K562 (cell line): ENCODE measurements around the gene TRMU. TPM values are rescaled to one million over a fixed set of nuclear protein-coding genes. Genes with fewer than 3 reads are reported as not detected.

Experiments
- ATAC-seq: fragments of 200-7000 bp; cut with Tn5 transposase; 3 replicates; pipeline ENCODE4 v1.9.1; 2020; ENCODE audit warnings: moderate library complexity
- BruUV-seq: library from RNA; stranded (reverse); fragments of 400-500 nt; replicated peaks from 2 replicates; lab custom pipeline; 2021; lab: Mats Ljungman, UMichigan
- CTCF ChIA-PET: fragments of 300-600 bp; formaldehyde crosslinking; extraction: SDS; loops from one replicate; lab custom pipeline; 2021; ENCODE audit warnings: low intra/inter-chr PET ratio; lab: Yijun Ruan, JAX
- POLR2A ChIA-PET: fragments of 300-600, 350-650 bp; sonication (Branson Sonifier 250); formaldehyde crosslinking; extraction: SDS; loops from one replicate; lab custom pipeline; 2021; ENCODE audit warnings: antibody characterized with exemption, inconsistent platforms; lab: Yijun Ruan, JAX
- DNase-seq, 4 experiments: peaks; one replicate each; pipeline versions ENCODE4 v3.0.0 to v3.0.0-alpha.2; 2011 to 2018; ENCODE audit warnings: low spot score in 3 of 4, mixed read lengths in 3 of 4; ENCODE audit errors: extremely low read depth in 1 of 4
- FAIRE-seq: peaks from 2 replicates; lab custom pipeline; 2011; peaks lifted over from hg19 to GRCh38; lab: Jason Lieb, UNC
- H2AFZ ChIP-seq: 2 replicates; pipeline ENCODE4 v1.6.0; 2011; ENCODE audit warnings: low read depth, low read length, control low read depth, inconsistent platforms
- H3K27ac ChIP-seq: fragments of 200-600 bp; 3 replicates; pipeline ENCODE4 v1.8.0; 2011; ENCODE audit warnings: low read depth, mild to moderate bottlenecking, control low read depth, inconsistent platforms, low read length, moderate library complexity, mixed read lengths; ENCODE audit errors: extremely low read depth
- H3K27me3 ChIP-seq, 2 experiments: fragments of 300-600 bp in 1 of 2; 2 replicates in 1 of 2; 3 replicates in 1 of 2; pipeline versions ENCODE4 v1.6.0 to v1.8.0; 2011; ENCODE audit warnings: inconsistent platforms in 2 of 2, low read length in 2 of 2, mild to moderate bottlenecking in 1 of 2, mixed read lengths in 1 of 2, moderate library complexity in 1 of 2; ENCODE audit not compliant: control insufficient read depth in 2 of 2, insufficient read depth in 2 of 2
- H3K36me3 ChIP-seq: fragments of 300-600 bp; 3 replicates; pipeline ENCODE4 v1.8.0; 2011; ENCODE audit warnings: mild to moderate bottlenecking, low read length, inconsistent platforms; ENCODE audit not compliant: control insufficient read depth, insufficient read depth
- H3K4me1 ChIP-seq, 2 experiments: fragments of 200-600 bp in 1 of 2; replicated peaks in 1 of 2; 2 replicates in 1 of 2; 3 replicates in 1 of 2; pipeline versions ENCODE4 v1.5.1 to v1.8.0; 2011; ENCODE audit warnings: inconsistent platforms in 2 of 2, low read length in 2 of 2, mild to moderate bottlenecking in 1 of 2, mixed read lengths in 1 of 2, moderate library complexity in 1 of 2; ENCODE audit not compliant: control insufficient read depth in 2 of 2, insufficient read depth in 2 of 2
- H3K4me2 ChIP-seq: 2 replicates; pipeline ENCODE4 v1.6.1; 2011; ENCODE audit warnings: low read length, control low read depth, inconsistent platforms, mixed read lengths; ENCODE audit not compliant: insufficient read depth
- H3K4me3 ChIP-seq: fragments of 200-600 bp; sonication (generic), shearing (Covaris generic); 2 replicates; pipeline ENCODE4 v1.5.1; 2016; ENCODE audit warnings: control low read depth, inconsistent platforms
- H3K79me2 ChIP-seq: fragments of 200-600 bp; 3 replicates; pipeline ENCODE4 v1.8.0; 2011; ENCODE audit warnings: low read length, inconsistent platforms; ENCODE audit not compliant: control insufficient read depth, insufficient read depth
- H3K9ac ChIP-seq, 2 experiments: 2 replicates each; pipeline versions ENCODE4 v1.6.0 to v1.6.1; 2011; ENCODE audit warnings: low read depth in 2 of 2, low read length in 2 of 2, control low read depth in 1 of 2, inconsistent platforms in 1 of 2, mild to moderate bottlenecking in 1 of 2, mixed read lengths in 1 of 2; ENCODE audit not compliant: insufficient read depth in 1 of 2
- H3K9me1 ChIP-seq: one replicate; pipeline ENCODE4 v1.6.0; 2011; ENCODE audit warnings: inconsistent platforms, mild to moderate bottlenecking, low read length, moderate library complexity; ENCODE audit not compliant: control insufficient read depth, insufficient read depth
- H3K9me3 ChIP-seq: replicated peaks from 2 replicates; pipeline ENCODE4 v1.5.1; 2011; ENCODE audit warnings: low read depth, low read length, inconsistent platforms; ENCODE audit not compliant: control insufficient read depth, insufficient read depth
- H4K20me1 ChIP-seq: replicated peaks from 2 replicates; pipeline ENCODE4 v1.6.1; 2011; ENCODE audit warnings: low read length, inconsistent platforms, mixed read lengths; ENCODE audit not compliant: control insufficient read depth, insufficient read depth
- BACH1 ChIP-seq: fragments of 200-800 bp; sonication (Bioruptor generic); IDR thresholded peaks from 2 replicates; pipeline ENCODE4 v1.6.1; 2016; ENCODE audit warnings: missing genetic modification characterization, missing compliant biosample characterization
- CGGBP1 ChIP-seq: fragments of 250-450 bp; sonication (Bioruptor Pico); IDR thresholded peaks from 2 replicates; pipeline ENCODE4 v1.9.0; 2021; ENCODE audit warnings: mild to moderate bottlenecking
- CTCFL ChIP-seq: IDR thresholded peaks from 2 replicates; pipeline ENCODE4 v1.6.1; 2011; ENCODE audit warnings: borderline replicate concordance, low read depth, mild to moderate bottlenecking, moderate library complexity, low read length; ENCODE audit not compliant: insufficient read depth, poor library complexity, severe bottlenecking
- E2F6 ChIP-seq, 2 experiments: IDR thresholded peaks; 2 replicates each; pipeline ENCODE4 v1.6.1; 2011; ENCODE audit warnings: borderline replicate concordance in 1 of 2, control low read depth in 1 of 2, low read depth in 1 of 2, low read length in 1 of 2, mild to moderate bottlenecking in 1 of 2, mixed read lengths in 1 of 2, moderate library complexity in 1 of 2; ENCODE audit not compliant: insufficient read depth in 1 of 2, insufficient read length in 1 of 2, poor library complexity in 1 of 2, severe bottlenecking in 1 of 2; ENCODE audit errors: extremely low read depth in 1 of 2
- EWSR1 ChIP-seq: fragments of 450-650 bp; IDR thresholded peaks from 2 replicates; pipeline ENCODE4 v1.6.1; 2018; ENCODE audit warnings: borderline replicate concordance, mild to moderate bottlenecking, low read depth, moderate library complexity; ENCODE audit not compliant: partially characterized antibody
- IRF2 ChIP-seq: sonication (generic); formaldehyde crosslinking; IDR thresholded peaks from 2 replicates; pipeline ENCODE4 v1.8.1; 2022; ENCODE audit warnings: mild to moderate bottlenecking, missing genetic modification reagents
- JUNB ChIP-seq: fragments of 450-650 bp; formaldehyde crosslinking; conservative IDR thresholded peaks from 2 replicates; pipeline ENCODE4 v1.4.0; 2020; ENCODE audit warnings: mild to moderate bottlenecking
- MEF2D ChIP-seq: conservative IDR thresholded peaks from 2 replicates; pipeline ENCODE4 v1.6.1; 2016; ENCODE audit warnings: low read depth, missing genetic modification characterization, missing compliant biosample characterization
- MTA3 ChIP-seq: fragments of 450-650 bp; formaldehyde crosslinking; IDR thresholded peaks from 2 replicates; pipeline ENCODE4 v1.6.1; 2017; ENCODE audit warnings: mild to moderate bottlenecking, borderline replicate concordance
- NFIX ChIP-seq: fragments of 250-450 bp; sonication (Bioruptor Pico); IDR thresholded peaks from 2 replicates; pipeline ENCODE4 v1.4.0; 2020; ENCODE audit warnings: low read depth, mild to moderate bottlenecking, moderate library complexity
- PHB2 ChIP-seq: fragments of 450-650 bp; IDR thresholded peaks from 2 replicates; pipeline ENCODE4 v1.6.1; 2017; ENCODE audit warnings: low read depth
- TAF9B ChIP-seq: fragments of 450-650 bp; IDR thresholded peaks from 2 replicates; pipeline ENCODE4 v1.6.1; 2018; ENCODE audit warnings: mild to moderate bottlenecking; ENCODE audit not compliant: partially characterized antibody
- YBX1 ChIP-seq: fragments of 450-650 bp; IDR thresholded peaks from 2 replicates; pipeline ENCODE4 v1.7.1; 2016; ENCODE audit warnings: mild to moderate bottlenecking
- ZFP1 ChIP-seq: fragments of 450-650 bp; formaldehyde crosslinking; IDR thresholded peaks from 2 replicates; pipeline ENCODE4 v1.4.0; 2020; ENCODE audit warnings: mild to moderate bottlenecking, mixed read lengths
- ZNF124 ChIP-seq: sonication (generic); formaldehyde crosslinking; IDR thresholded peaks from 2 replicates; pipeline ENCODE4 v1.8.1; 2022; ENCODE audit warnings: missing genetic modification reagents
- ZNF224 ChIP-seq: sonication (generic); formaldehyde crosslinking; IDR thresholded peaks from 2 replicates; pipeline ENCODE4 v1.8.0; 2022; ENCODE audit warnings: mild to moderate bottlenecking, missing genetic modification reagents
- ZNF3 ChIP-seq: fragments of 250-450 bp; sonication (Bioruptor Pico); IDR thresholded peaks from 2 replicates; pipeline ENCODE4 v1.5.0; 2021; ENCODE audit warnings: mild to moderate bottlenecking, moderate library complexity
- ZNF668 ChIP-seq: fragments of 250-450 bp; sonication (Bioruptor Pico); IDR thresholded peaks from 2 replicates; pipeline ENCODE4 v1.8.0; 2022; ENCODE audit warnings: mild to moderate bottlenecking, inconsistent platforms
- ZNF785 ChIP-seq: fragments of 250-450 bp; sonication (Bioruptor Pico); IDR thresholded peaks from 2 replicates; pipeline ENCODE4 v1.4.0; 2020; ENCODE audit warnings: mild to moderate bottlenecking
- WGBS: fragments of 100-300 bp; shearing (Covaris generic); methylation state at CpG from one replicate; pipeline ENCODE4 v1.1.6; 2016; ENCODE audit warnings: low coverage, mixed read lengths; ENCODE audit not compliant: insufficient coverage; ENCODE audit errors: missing lambda C conversion rate; 5-methylcytosine and 5-hydroxymethylcytosine counted together
- in situ Hi-C: fragments of 300-500 bp; cut with MboI; formaldehyde crosslinking; loops from 4 replicates; pipeline ENCODE4 v1.15.0; 2018; ENCODE audit warnings: inconsistent platforms, mixed read lengths
- intact Hi-C: fragments of 100-400 bp; cut with micrococcal nuclease; formaldehyde crosslinking; loops from 2 replicates; pipeline ENCODE4 v1.14.2; 2022
- polyA plus RNA-seq, 8 experiments: library from polyadenylated mRNA; depleted of rRNA in 4 of 8; stranded (reverse) in 5 of 8; unstranded in 3 of 8; fragments of >200 nt; fragmentation: Nextera tagmentation in 2 of 8; fragmentation: Illumina TruSeq in 1 of 8; extraction: Ambion mirVana in 2 of 8; extraction: Trizol in 1 of 8; gene quantifications; 2 replicates each; pipeline versions ENCODE4 v1.2.1 to v1.2.3, GENCODE V29; 2011 to 2014; ENCODE audit warnings: inconsistent platforms in 1 of 8, missing spikeins in 1 of 8
- total RNA-seq, 7 experiments: library from RNA; depleted of rRNA in 6 of 7; stranded (reverse); fragments of >200 nt in 6 of 7; fragmentation: Illumina TruSeq in 2 of 7; extraction: Trizol in 2 of 7; gene quantifications; 2 replicates each; pipeline versions ENCODE4 v1.2.1 to v1.2.3, GENCODE V29; 2011 to 2021; ENCODE audit warnings: low replicate concordance in 1 of 7

Gene TRMU
- total and polyA plus RNA-seq, 9 of the 15 experiments (the other 6 are each of a cell fraction or from before 2014, with no cell fraction given) = 2.3 to 49.9 (median 35.3) TPM

- TF ChIP-seq MTA3 (no peak), JUNB (no peak)
These were observed 36.4 kb upstream of the TRMU start (continued) for GRCh38 chr22:46299101-46299500.

- peaks cover 38% of the 10 kb centered on the region for H3K79me2 ChIP-seq
- TF ChIP-seq ZNF224 (no peak), EWSR1 (no peak), NFIX (CRISPR knock-in tag) (no peak), CTCFL (no peak), ZNF124 (CRISPR knock-in tag) (no peak), E2F6 (IDR thresholded peaks at IDR 0.05; ENCODE audit: borderline replicate concordance in 1 of 2, extremely low read depth in 1 of 2, insufficient read depth in 1 of 2, insufficient read length in 1 of 2, low read depth in 1 of 2, low read length in 1 of 2, poor library complexity in 1 of 2, severe bottlenecking in 1 of 2) (no peak), PHB2 (no peak), ZNF785 (no peak), JUNB (no peak), IRF2 (CRISPR knock-in tag) (no peak), MEF2D (tag) (no peak), TAF9B (no peak), BACH1 (tag) (no peak), CGGBP1 (no peak), YBX1 (no peak), ZFP1 (CRISPR knock-in tag) (no peak), ZNF3 (no peak), ZNF668 (CRISPR knock-in tag) (no peak)
- TF ChIP-seq, all 486 proteins: peak for 0
- Histone ChIP-seq H3K4me2 (no peak overlapping the region), H3K9me3 (no peaks in the 10 kb centered on the region), H3K9me1 (no peaks in the 10 kb centered on the region), H3K36me3 (peaks cover 27% of the 10 kb centered on the region; the same call in 2 of the 3 replicates), H4K20me1 (no peaks in the 10 kb centered on the region), H3K27me3 (no peaks in the 10 kb centered on the region), H3K9ac (no peak overlapping the region), H3K4me1 (peaks cover 2 to 18% of the 10 kb centered on the region in 2 experiments; a peak in 4 of 5 replicates), H3K4me3 (no peak overlapping the region), H3K27ac (no peak overlapping the region), H2AFZ (no peak overlapping the region)
- ChIA-PET POLR2A (no interaction called here), CTCF (no interaction called here)
- BruUV-seq = no TSS peak
- intact Hi-C loops = no loop called here
- in situ Hi-C loops = loop anchor here (25.0 kb wide), 1 partner anchor 288 kb away; no protein-coding TSS in a partner anchor
- ATAC-seq = no peak
- FAIRE-seq = no peak
- 92% methylated on average over 6 of the region's 7 CpGs for WGBS
- DNase-seq = no peak
These were observed 35.0 kb upstream of the TRMU start for GRCh38 chr22:46300491-46300890.
